HCT116 (cell line): Measurements from ENCODE around the gene DVL1. TPM values are rescaled to one million over a fixed set of nuclear protein-coding genes. Genes with fewer than 3 reads are reported as not detected.

Source experiments
- ATAC-seq: fragments of 200-7000 bp; cut with Tn5 transposase; 2 replicates; pipeline ENCODE4 v1.9.1; 2020; ENCODE audit warnings: mild to moderate bottlenecking, moderate library complexity
- BruUV-seq: library from RNA; stranded (reverse); fragments of 400-500 nt; replicated peaks from 2 replicates; lab custom pipeline; 2021; lab: Mats Ljungman, UMichigan
- CTCF ChIA-PET: fragments of 300-600 bp; sonication (Branson Sonifier 250); formaldehyde crosslinking; loops from one replicate; lab custom pipeline; 2021; ENCODE audit warnings: antibody characterized with exemption; lab: Charles Lee
- POLR2A ChIA-PET: fragments of 300-600, 350-600 bp; sonication (Branson Sonifier 250); formaldehyde crosslinking; loops from one replicate; lab custom pipeline; 2021; ENCODE audit warnings: antibody characterized with exemption; lab: Charles Lee
- RAD21 ChIA-PET, 2 experiments: fragments of 300-600 bp; sonication (Branson Sonifier 250); formaldehyde crosslinking; loops; one replicate each; lab custom pipeline; 2023; ENCODE audit warnings: low total read pairs in 2 of 2; ENCODE audit not compliant: uncharacterized antibody in 2 of 2, unreplicated experiment in 2 of 2, low non-redundant PET in 1 of 2; lab: Charles Lee
- DNase-seq: peaks from one replicate; pipeline ENCODE4 v3.0.0-alpha.2; 2010; ENCODE audit warnings: low read depth, low spot score
- H2AFZ ChIP-seq: fragments of 200-600 bp; shearing (Covaris generic), sonication (generic); 2 replicates; pipeline ENCODE4 v1.6.1; 2017; ENCODE audit warnings: low read depth, mixed run types, mixed read lengths, antibody characterized with exemption, low read length; ENCODE audit not compliant: poor library complexity, severe bottlenecking
- H3K27ac ChIP-seq: 2 replicates; pipeline ENCODE4 v1.5.1; 2012; ENCODE audit warnings: low read depth, low read length
- H3K27me3 ChIP-seq: fragments of 200-600 bp; sonication (generic); 2 replicates; pipeline ENCODE4 v1.6.1; 2016; ENCODE audit warnings: mixed run types, low read length, mixed read lengths; ENCODE audit not compliant: insufficient read depth
- H3K36me3 ChIP-seq, 2 experiments: fragments of 200-500 bp in 1 of 2; fragments of 200-600 bp in 1 of 2; sonication (Bioruptor generic) in 1 of 2; sonication (generic) in 1 of 2; 2 replicates each; pipeline versions ENCODE4 v1.5.1 to v1.6.1; 2014 to 2016; ENCODE audit warnings: low read length in 2 of 2, inconsistent platforms in 1 of 2, mixed read lengths in 1 of 2, mixed run types in 1 of 2; ENCODE audit not compliant: insufficient read depth in 2 of 2, control insufficient read depth in 1 of 2
- H3K4me1 ChIP-seq, 2 experiments: fragments of 200-600 bp in 1 of 2; sonication (generic) in 1 of 2; 2 replicates each; pipeline versions ENCODE4 v1.5.1 to v1.6.1; 2012 to 2017; ENCODE audit warnings: low read length in 2 of 2, inconsistent platforms in 1 of 2, mild to moderate bottlenecking in 1 of 2, mixed read lengths in 1 of 2, mixed run types in 1 of 2, moderate library complexity in 1 of 2; ENCODE audit not compliant: insufficient read depth in 2 of 2, control insufficient read depth in 1 of 2
- H3K4me2 ChIP-seq: fragments of 200-600 bp; sonication (generic); 2 replicates; pipeline ENCODE4 v1.6.1; 2017; ENCODE audit warnings: mixed run types, low read length, mixed read lengths
- H3K4me3 ChIP-seq, 2 experiments: fragments of 200-600 bp in 1 of 2; sonication (generic) in 1 of 2; replicated peaks in 1 of 2; 2 replicates each; pipeline ENCODE4 v1.5.1; 2011 to 2016; ENCODE audit warnings: low read length in 2 of 2, control low read depth in 1 of 2, low read depth in 1 of 2, mild to moderate bottlenecking in 1 of 2, mixed read lengths in 1 of 2, mixed run types in 1 of 2
- H3K79me2 ChIP-seq: fragments of 200-600 bp; sonication (generic); 2 replicates; pipeline ENCODE4 v1.6.1; 2017; ENCODE audit warnings: mild to moderate bottlenecking, mixed run types, low read length, moderate library complexity, mixed read lengths; ENCODE audit not compliant: insufficient read depth
- H3K9ac ChIP-seq: fragments of 200-600 bp; sonication (generic); 2 replicates; pipeline ENCODE4 v1.6.1; 2016; ENCODE audit warnings: low read length, mixed read lengths
- H3K9me2 ChIP-seq: fragments of 200-600 bp; sonication (generic), shearing (Covaris generic); 2 replicates; pipeline ENCODE4 v1.6.1; 2017; ENCODE audit warnings: mixed run types, mild to moderate bottlenecking, moderate library complexity; ENCODE audit not compliant: insufficient read depth
- H3K9me3 ChIP-seq, 2 experiments: fragments of 200-500 bp in 1 of 2; fragments of 200-600 bp in 1 of 2; sonication (Bioruptor generic) in 1 of 2; sonication (generic) in 1 of 2; 2 replicates each; pipeline ENCODE4 v1.6.1; 2014 to 2017; ENCODE audit warnings: low read length in 2 of 2, mixed read lengths in 2 of 2, inconsistent platforms in 1 of 2, low read depth in 1 of 2, mild to moderate bottlenecking in 1 of 2, mixed run types in 1 of 2, moderate library complexity in 1 of 2; ENCODE audit not compliant: control insufficient read depth in 1 of 2, insufficient read depth in 1 of 2
- H4K20me1 ChIP-seq: fragments of 200-600 bp; sonication (generic), shearing (Covaris generic); 2 replicates; pipeline ENCODE4 v1.6.1; 2017; ENCODE audit warnings: mixed run types, mild to moderate bottlenecking, moderate library complexity; ENCODE audit not compliant: insufficient read depth
- ATF3 ChIP-seq: IDR thresholded peaks from 2 replicates; pipeline ENCODE4 v1.6.1; 2012
- CBX3 ChIP-seq: IDR thresholded peaks from 2 replicates; pipeline ENCODE4 v1.6.1; 2012; ENCODE audit warnings: low read depth
- CEBPB ChIP-seq: IDR thresholded peaks from 2 replicates; pipeline ENCODE4 v1.6.1; 2012; ENCODE audit warnings: low read depth
- CTCF ChIP-seq, 3 experiments: fragments of 200-600 bp in 1 of 3; sonication (generic) in 1 of 3; IDR thresholded peaks in 2 of 3; conservative IDR thresholded peaks in 1 of 3; 2 replicates each; pipeline ENCODE4 v1.5.1; 2012 to 2017; ENCODE audit warnings: low read depth in 2 of 3, low read length in 2 of 3, antibody characterized with exemption in 1 of 3, borderline replicate concordance in 1 of 3, control low read depth in 1 of 3, mild to moderate bottlenecking in 1 of 3, mixed read lengths in 1 of 3, mixed run types in 1 of 3, moderate library complexity in 1 of 3; ENCODE audit not compliant: insufficient read depth in 1 of 3
- EGR1 ChIP-seq: IDR thresholded peaks from 2 replicates; pipeline ENCODE4 v1.6.1; 2012; ENCODE audit warnings: low read depth
- ELF1 ChIP-seq: IDR thresholded peaks from 2 replicates; pipeline ENCODE4 v1.6.1; 2012; ENCODE audit warnings: low read depth, borderline replicate concordance
- EZH2 ChIP-seq: fragments of 200-600 bp; sonication (generic); IDR thresholded peaks from 2 replicates; pipeline ENCODE4 v1.6.1; 2017; ENCODE audit warnings: antibody characterized with exemption, mixed run types
- EZH2phosphoT487 ChIP-seq: fragments of 200-600 bp; IDR thresholded peaks from 2 replicates; pipeline ENCODE4 v1.6.1; 2018; ENCODE audit warnings: antibody characterized with exemption, borderline replicate concordance
- FOSL1 ChIP-seq: IDR thresholded peaks from 2 replicates; pipeline ENCODE4 v1.6.1; 2012; ENCODE audit warnings: low read depth
- JUND ChIP-seq: IDR thresholded peaks from 2 replicates; pipeline ENCODE4 v1.6.1; 2012
- POLR2A ChIP-seq: IDR thresholded peaks from 2 replicates; pipeline ENCODE4 v1.7.0; 2011; ENCODE audit warnings: borderline replicate concordance; ENCODE audit not compliant: insufficient read depth, insufficient read length; ENCODE audit errors: extremely low read depth
- POLR2AphosphoS5 ChIP-seq: IDR thresholded peaks from 2 replicates; pipeline ENCODE4 v1.6.1; 2011; ENCODE audit warnings: mild to moderate bottlenecking, low read depth, low read length, moderate library complexity
- RAD21 ChIP-seq: IDR thresholded peaks from 2 replicates; pipeline ENCODE4 v1.6.1; 2012; ENCODE audit warnings: low read depth, mild to moderate bottlenecking
- REST ChIP-seq: IDR thresholded peaks from 2 replicates; pipeline ENCODE4 v1.6.1; 2012; ENCODE audit warnings: low read depth
- SIN3A ChIP-seq: IDR thresholded peaks from 2 replicates; pipeline ENCODE4 v1.6.1; 2012; ENCODE audit warnings: low read depth
- SP1 ChIP-seq: IDR thresholded peaks from 2 replicates; pipeline ENCODE4 v1.6.1; 2012; ENCODE audit warnings: low read depth
- SRF ChIP-seq: IDR thresholded peaks from 2 replicates; pipeline ENCODE4 v1.6.1; 2012; ENCODE audit warnings: low read depth
- YY1 ChIP-seq: IDR thresholded peaks from 2 replicates; pipeline ENCODE4 v1.6.1; 2011; ENCODE audit warnings: low read length, low read depth, moderate library complexity, mild to moderate bottlenecking; ENCODE audit not compliant: insufficient replicate concordance; ENCODE audit errors: extremely low read depth
- ZBTB33 ChIP-seq: IDR thresholded peaks from 2 replicates; pipeline ENCODE4 v1.6.1; 2011; ENCODE audit warnings: mild to moderate bottlenecking, low read length, moderate library complexity; ENCODE audit not compliant: insufficient replicate concordance; ENCODE audit errors: extremely low read depth
- intact Hi-C: fragments of 100-400 bp; cut with micrococcal nuclease; formaldehyde crosslinking; loops from 2 replicates; pipeline ENCODE4 v1.10.0; 2022
- total RNA-seq: library from RNA; stranded (reverse); gene quantifications from one replicate; pipeline ENCODE4 v1.2.1, GENCODE V29; 2021; ENCODE audit not compliant: unreplicated experiment

Gene DVL1
- total RNA-seq, 1 experiment from 2014 or later, result 160 TPM

GRCh38 chr1:1335792-1336248 is 13.4 kb downstream of the DVL1 start:
- Histone ChIP-seq H3K79me2 (peaks cover 11% of the 10 kb centered on the region; the same call in 1 of the 2 replicates), H3K27me3 (no peaks in the 10 kb centered on the region), H3K9me2 (no peaks in the 10 kb centered on the region), H4K20me1 (peaks cover 4% of the 10 kb centered on the region; the same call in 1 of the 2 replicates), H3K4me1 (peaks cover 9 to 47% of the 10 kb centered on the region in 2 experiments; a peak in 3 of 4 replicates), H3K27ac (no peak overlapping the region), H2AFZ (no peak overlapping the region), H3K36me3 (peaks cover 5 to 27% of the 10 kb centered on the region in 2 experiments; a peak in 3 of 4 replicates), H3K4me3 (no peak overlapping the region), H3K4me2 (no peak overlapping the region), H3K9me3 (no peaks in the 10 kb centered on the region), H3K9ac (no peak overlapping the region)
- BruUV-seq, result no TSS peak
- DNase-seq (no peak), ATAC-seq (no peak)
- intact Hi-C loops, result no loop called here
- ChIA-PET CTCF (no interaction called here), POLR2A (no interaction called here), RAD21 (no interaction called here)
- TF ChIP-seq REST, result no peak
- no peak for TF ChIP-seq POLR2A
- TF ChIP-seq ZBTB33, result no peak
- no peak for TF ChIP-seq EGR1
- TF ChIP-seq CBX3, result no peak
- no peak for TF ChIP-seq POLR2AphosphoS5
- TF ChIP-seq FOSL1, result no peak
- no peak for TF ChIP-seq ATF3
- TF ChIP-seq SP1, result no peak
- no peak for TF ChIP-seq YY1
- no peak for TF ChIP-seq CTCF (IDR thresholded peaks at IDR 0.05 in 2 of 3, conservative IDR thresholded peaks at IDR 0.05 in 1 of 3; ENCODE audit: borderline replicate concordance in 1 of 3, insufficient read depth in 1 of 3, low read depth in 2 of 3, low read length in 2 of 3)
- no peak for TF ChIP-seq JUND
- no peak for TF ChIP-seq ELF1
- no peak for TF ChIP-seq CEBPB
- no peak for TF ChIP-seq EZH2
- TF ChIP-seq RAD21, result no peak
- TF ChIP-seq EZH2phosphoT487, result no peak
- TF ChIP-seq SRF, result no peak
- no peak for TF ChIP-seq SIN3A
